HG03025 (cell line): Measurements from ENCODE around the gene FGF9.

Experiments used
- ATAC-seq: cut with Tn5 transposase; IDR thresholded peaks from one replicate; pipeline ENCODE4 v1.9.1; 2021; ENCODE audit warnings: mild to moderate bottlenecking, moderate library complexity; ENCODE audit not compliant: unreplicated experiment, low FRiP score

The FGF9 gene

DNA sequence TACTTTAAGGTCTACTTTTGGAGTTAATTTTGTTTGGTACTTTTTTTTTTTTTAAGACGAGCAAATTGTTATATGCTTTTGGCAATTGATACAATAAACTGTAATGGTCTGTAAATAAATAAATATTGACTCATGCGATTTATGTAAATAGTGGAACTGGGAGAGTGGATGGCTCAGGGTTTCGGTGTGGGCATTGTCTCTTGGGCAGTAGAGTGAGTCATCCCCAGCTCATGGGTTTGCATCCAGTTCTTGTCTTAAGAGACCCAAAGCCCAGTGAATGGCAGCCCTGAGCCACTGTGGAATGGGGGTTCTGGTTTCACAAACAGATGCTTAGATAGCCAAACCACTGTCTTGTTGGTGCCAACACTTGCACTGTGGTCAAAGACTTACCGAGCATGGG, 33.0 kb downstream of the FGF9 start:
- no peak for ATAC-seq

DNA sequence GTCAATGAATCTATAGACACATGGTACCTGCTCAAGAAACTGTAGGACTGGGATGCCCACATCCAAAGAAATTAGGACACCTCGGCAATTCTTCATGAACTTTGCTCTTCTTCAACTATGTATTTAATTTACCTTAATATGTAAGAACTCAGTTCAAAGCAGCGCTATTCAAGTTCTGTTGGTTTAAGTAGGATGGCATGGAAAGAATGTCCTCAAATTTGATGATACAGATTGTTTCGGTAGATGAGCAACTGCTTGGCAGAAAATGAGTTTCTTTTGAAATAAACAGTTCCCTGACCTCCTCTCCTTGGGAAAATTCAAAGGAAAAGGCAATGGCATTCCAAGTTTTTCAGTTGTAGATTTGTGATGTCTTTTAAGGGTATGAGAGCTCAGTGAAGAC, 36.7 kb downstream of the FGF9 start:
- ATAC-seq = no peak

DNA sequence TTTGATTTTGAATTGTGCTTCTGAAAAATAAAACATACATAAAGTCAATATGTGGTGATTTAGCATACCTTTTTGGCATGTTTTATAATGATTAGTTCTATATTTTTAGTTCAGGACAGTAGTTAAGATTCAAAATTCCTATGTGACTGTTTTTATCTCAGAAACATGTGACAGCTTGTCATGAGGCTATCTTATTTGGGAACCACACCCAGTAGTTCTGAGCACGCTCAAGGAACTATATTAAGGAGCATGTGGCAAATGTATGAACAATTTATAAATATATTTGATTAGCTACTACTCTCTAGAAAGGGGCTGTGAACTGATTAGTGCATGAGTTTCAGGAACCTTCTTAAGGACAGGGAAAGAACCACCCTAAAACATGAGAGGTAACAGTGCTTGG, 38.8 kb downstream of the FGF9 start:
- ATAC-seq = no peak

DNA sequence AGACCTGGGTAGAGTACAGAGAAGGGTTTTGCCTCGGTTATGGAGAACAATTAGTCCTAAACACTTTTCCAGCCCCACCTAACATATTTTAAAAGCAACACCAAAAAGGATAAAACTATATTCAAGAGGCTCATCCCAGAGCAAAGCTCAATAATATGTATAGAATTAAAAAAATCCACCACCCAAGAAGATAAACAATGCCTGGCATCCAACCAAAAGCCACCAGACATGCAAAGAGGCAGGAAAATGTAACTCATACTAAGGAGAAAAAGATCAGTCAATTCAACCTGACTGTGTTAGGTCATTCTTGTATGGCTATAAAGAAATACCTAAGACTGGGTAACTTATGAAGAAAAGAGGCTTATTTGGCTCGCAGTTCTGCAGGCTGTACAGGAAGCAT, 39.3 kb downstream of the FGF9 start:
- ATAC-seq = no peak

DNA sequence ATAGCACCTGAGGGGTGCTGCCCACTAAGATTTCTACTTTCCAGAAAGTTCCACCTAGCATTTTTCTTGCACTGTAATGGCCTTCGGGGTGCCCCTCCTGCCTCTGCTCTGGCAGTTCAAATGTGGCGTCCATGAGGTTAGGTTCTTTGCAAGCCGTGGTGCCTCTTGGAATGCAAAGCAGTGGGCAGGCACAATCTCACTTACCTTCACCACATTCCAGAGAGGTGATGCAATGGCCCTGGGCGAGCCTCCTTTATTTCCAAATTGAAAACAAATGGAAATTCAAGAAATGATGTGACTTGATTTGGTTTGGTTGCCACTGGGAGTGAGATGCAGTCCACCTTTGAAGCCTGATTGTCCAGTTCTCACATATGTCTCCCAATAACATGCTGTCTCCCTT, 46.9 kb downstream of the FGF9 start:
- ATAC-seq = no peak

DNA sequence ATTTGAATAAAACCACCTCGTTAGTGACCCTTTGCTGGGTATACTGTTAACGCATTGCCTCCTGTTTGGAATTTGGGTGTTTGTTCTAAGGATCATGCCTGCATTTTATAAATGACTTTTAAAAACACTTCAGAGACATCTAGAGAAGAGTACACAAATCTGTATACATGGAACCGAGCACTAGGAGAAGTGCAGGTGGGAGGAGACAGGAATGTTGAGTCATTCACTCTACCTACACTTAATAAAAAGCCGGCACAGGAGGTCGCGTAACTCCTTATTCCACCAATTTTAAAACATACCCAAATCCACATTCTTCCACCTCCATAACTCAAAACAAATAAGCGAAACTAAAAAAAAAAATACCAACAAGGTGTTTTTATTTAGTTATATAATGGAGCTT, 48.6 kb downstream of the FGF9 start:
- no peak for ATAC-seq

DNA sequence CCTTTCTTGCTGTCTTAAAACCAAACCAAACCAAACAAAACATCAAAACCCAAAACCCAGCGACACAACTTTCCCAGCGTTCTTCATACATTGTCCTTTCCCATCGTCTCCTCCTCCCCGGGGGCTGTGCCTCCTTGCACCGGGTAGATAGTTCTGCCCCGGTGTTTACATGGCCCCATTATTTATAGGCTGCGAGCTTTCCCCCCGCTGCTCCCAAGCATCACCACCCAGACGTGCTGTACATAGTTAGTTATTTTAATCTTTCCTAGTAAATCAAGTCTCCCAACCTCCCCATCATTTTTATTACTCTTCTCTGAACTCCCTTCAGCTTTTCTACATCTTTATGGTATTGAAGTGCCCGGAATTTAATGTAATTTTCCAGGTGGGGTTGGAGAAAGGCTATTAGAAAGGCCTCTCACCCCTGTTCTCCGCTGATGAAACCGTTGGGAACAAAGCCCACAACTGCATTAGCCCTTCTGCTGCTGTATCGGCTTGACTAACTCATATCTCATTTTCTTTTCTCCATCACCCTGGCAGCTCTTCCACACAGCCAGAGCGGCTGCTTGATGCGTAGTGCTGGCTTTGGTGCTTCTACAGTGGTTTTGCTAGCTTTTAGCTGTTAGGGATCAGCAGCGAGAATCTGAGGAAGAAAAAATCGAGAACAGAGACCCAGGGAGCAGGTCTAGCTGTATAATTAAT, 53.1 kb downstream of the FGF9 start:
- no peak for ATAC-seq

DNA sequence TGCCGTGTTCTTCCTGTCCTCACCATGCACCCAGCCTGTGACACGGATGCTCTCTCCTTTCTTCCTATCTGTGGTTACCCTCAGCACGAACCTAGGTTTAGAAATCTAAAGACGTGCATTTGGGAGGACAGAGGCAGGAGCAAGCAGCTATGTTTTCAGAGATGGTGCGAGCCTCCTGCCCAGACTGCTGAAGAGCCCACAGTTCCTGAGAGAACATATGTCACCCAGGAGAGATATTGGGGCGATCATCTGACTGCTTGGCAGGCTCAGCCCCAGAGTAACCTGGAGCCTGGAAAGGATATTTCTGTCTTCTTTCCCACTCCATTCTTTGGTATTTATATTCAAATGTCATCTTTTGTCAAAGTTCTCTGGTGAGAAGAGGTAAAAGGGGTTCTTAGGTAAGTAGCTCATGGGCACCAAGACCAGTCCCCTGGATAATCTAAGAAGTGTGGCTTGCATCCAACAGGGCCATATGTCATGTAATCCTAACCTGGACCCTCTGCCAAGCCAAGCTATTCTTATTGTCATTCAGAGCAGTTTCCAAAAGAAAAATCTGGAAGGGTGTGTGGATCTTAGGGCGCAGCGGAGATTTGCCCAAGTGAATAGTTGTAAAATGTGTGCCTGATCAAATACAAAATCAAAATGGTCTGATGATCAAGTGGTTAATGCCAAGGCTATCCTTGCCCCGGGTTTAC, 59.5 kb downstream of the FGF9 start:
- no peak for ATAC-seq

DNA sequence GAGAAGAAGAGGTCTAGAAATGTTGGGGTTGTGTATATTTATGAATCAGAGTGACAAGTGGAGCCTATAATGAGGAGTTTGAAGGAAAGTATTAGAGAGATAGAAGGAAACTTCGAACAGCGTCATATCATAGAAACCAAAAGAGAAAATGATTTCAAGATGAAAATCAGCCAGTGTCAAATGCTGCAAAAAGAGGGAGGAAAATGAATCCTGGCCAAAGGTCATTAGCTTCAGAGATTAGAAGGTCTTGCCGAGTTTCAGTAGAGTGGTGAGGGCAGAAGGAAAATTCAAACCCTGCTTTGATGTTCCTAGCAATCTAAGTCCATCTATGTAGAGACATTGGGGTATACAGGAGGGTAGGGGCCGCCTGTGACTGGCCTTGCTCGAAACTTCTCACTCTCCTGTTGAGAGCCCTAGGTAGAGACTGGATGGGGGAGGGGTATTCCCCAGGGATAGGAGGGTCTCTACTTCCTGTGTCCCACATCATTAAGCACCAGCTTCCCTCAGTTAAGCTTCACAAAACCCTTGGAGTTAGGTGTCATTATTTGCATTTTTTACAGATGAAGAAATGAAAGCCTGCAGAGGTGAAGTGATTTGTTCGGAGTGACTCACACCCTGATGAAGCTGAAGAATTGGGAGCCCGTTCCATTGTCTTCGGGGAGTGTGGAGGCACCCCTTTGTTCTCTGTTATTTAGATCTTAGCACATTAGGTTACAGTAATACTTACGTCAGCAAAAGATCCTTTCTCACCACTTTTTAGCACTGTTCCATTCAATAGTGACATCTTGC, 62.8 kb downstream of the FGF9 start:
- ATAC-seq = no peak

DNA sequence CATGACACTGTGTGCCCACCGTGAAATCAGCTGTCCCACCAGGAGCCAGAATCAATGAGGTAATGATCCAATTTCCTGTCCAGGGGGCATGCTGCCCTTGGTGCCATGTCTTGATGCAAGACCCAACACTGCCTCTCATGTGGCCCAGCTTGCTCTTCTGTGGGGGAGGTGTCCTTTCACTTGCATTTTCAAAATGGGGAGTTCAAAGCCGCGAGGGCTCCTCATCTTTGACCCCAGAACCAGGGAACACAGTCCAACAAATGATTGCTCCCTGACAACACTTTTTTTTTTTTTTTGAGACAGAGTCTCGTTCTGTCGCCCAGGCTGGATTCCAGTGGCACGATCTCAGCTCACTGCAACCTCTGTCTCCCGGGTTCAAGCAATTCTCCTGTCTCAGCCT, 64.1 kb downstream of the FGF9 start:
- no peak for ATAC-seq

DNA sequence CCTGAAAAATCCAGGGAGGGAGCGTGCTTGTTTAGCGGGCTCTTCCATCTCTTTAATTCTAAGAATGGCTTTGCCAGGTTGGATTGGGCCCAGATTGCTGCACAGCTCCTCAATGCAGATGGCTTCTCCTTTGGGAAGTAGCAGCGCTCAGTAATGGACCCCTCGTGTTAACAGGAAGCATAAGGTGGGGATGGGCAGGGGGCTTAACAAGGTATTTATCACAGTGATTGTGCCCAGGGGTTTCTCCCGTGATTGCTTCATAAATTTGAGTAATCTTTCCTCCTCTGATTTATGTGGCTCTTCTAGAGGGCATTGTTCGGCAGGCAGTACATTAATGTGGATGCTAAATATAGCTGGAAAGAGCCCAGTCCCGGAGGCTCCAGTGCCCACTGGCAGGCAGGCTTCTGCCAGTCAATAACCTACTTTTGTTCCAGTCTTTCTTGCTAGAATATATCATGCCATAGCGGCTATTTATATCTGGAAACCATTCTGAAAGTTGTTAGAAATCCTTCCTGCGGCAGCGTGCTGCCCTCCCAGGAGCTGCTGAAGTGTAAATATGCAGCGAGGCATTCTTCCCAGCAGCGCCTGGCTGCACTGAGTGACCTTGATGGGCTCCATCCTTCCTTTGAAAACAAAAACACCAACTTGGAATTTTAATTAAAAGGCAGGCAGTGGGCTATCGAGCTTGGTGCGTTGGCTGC, 65.0 kb downstream of the FGF9 start:
- ATAC-seq = no peak

DNA sequence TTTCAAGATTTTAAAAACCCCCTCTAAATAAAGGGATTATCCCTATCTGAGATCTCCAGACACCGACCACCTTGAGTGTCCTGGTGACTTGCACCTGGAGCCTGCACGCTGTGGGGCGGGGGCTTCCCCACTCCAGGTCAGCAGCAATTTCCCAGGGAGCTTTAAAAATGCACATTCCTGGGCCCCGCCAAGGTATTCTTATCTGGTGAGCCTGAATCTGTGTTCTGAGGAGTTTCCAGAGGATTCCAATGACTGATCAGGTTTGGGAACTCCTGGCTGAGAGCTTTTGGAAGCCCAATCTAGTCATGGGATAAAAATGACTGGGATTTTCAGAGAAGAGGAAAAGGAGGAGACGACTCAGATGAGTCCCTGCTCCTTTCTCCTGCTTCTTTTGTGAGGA, 66.1 kb downstream of the FGF9 start:
- ATAC-seq = no peak

DNA sequence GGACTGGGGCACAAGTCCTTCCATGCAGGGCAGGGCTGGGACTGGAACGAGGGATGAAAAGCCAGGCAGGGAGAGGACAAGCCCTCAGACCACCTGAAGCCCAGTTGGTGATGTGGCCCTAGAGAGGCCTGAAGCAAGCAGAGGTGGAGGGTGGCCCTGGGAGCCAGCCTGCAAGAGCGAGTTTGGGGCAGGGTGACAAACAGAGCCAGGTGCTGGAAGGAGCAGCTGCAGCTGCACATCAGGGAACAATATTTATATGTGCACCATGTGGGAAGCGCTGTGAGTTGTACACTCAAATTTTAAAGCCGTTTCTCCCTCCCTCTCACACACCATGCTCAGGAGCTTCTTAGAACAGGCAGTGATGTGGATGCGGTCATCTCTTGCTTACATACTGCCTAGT, 67.8 kb downstream of the FGF9 start:
- no peak for ATAC-seq

DNA sequence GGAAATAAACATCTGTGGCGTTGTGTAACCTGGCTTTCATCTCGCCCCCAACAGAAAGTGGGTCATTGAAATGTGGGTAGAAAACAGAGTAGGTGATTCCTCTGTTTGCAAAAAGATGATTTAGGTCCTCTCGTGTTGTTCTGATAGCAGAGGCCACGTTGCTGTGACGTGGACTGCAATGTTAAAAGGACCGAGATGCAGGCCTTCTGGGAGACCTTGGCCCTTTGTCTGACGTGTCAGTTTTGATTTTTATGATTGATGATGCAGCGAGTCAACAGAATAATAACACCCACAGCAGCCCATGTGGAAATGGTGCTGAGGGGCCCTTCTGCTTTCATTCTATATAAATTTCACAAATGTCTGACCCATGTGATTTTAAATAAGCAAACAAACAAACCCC, 68.9 kb downstream of the FGF9 start:
- ATAC-seq = no peak

DNA sequence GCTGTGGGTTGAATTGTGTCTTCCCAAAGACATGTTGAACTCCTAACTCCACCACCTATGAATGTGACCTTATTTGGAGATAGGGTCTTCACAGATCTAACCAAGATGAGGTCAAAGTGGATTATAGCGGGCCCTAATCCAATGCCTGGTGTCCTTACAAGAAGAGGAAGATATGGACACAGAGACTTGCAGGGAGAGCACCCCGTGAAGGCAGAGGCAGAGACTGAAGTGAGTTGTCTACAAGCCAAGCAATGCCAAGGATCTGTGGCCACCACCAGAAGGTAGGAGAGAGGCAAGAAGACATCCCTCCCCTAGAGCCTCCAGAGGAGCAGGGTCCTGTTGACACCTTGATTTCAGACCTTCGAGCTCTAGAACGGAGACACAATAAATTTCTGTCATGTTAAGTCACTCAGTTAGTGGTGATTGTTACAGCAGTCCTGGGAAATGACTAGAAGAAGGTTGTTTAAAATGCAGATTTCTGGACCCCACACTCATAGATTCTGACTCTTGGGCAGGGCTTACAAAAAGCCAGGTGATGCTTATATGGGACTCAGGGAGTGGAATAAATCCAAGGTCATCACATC, 70.6 kb downstream of the FGF9 start:
- ATAC-seq = no peak

DNA sequence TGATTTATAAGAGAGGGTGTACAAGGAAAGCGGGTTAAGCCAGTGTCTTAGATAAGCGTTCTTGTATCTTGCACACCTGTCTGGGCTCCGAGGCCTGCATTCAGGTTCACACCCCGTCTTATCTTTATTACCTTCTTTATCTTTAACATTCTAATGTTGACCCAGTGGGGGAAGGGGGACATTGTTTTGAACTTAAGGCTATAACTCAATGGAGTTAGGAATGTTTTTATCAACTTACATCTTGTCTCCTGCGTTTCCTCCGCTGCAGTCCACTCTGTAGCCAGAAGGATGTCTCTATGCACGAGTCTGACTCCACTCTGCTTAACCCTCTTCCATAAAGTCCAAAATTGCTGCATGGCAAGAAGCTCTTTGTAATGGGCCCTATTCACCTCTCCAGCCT, 71.2 kb downstream of the FGF9 start:
- no peak for ATAC-seq

DNA sequence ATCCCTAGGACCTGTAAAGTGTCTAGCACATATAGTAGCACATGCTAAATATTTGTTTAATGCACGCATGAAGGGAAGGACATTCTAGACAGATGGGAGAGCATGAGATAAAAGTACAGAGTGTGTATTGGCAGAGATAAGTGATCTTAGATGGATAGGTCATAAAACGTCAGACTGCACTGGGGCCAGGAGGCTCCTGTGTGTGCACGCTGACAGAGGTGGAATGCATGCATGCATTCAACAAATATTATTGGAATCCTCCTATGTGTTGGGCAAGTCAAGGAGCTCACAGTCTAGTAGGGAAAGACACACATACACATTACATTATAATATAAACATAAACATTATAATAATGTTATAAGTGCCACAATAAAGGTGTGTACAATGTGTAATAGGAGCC, 73.3 kb downstream of the FGF9 start:
- ATAC-seq = no peak

DNA sequence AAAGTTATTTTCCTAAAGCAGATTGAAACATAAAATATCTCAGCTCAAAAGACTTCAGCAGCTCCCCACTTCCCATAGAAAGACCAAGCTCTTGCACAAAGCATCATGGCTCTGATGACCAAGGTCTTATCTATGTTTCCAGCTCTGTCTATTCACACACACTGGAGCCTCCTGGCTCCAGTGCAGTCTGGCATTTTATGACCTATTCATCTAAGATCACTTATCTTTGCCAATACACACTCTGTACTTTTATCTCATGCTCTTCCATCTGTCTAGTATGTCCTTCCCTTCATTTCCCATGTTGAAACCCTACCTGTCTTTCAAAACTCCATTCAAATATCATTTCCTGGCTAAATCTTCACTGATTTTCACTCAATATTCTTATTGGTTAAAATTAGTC, 74.4 kb downstream of the FGF9 start:
- no peak for ATAC-seq

DNA sequence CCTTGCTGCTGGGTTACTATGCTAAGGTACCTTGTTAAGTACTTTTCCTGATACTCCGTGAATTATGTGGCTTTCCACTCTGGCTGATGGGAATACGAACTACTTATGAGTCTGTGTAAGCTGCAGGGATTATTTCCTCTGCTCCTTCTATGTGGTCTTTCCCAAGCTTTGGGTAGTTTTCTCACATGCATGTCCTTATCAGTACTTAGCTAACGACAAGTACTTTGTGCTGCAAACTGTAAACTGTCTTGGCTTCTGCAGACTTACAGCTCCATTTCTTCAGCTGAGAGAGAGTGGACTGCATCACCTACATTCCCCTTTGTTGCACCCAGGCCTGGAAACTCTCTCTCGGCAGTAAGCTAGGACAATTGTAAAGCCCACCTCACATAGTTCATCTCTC, 76.6 kb downstream of the FGF9 start:
- ATAC-seq = no peak

DNA sequence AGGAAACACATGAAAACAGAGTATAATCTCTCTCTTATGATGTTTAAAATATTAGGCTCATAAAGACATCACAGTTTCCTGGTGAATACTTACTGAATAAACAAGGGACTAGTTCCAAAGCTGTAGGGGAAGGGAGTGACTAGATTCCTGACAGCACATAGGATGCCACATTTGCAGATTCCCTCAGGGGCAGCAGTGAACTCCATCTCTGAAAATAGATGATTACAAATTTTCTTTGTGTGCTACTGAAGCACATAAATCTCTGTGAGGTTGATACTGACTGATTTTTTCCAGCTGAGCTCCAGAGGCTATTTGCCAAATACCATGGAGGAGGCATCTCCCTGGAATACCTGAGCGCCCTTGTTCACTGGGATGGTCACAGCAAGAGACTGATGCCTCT, 77.3 kb downstream of the FGF9 start:
- no peak for ATAC-seq

DNA sequence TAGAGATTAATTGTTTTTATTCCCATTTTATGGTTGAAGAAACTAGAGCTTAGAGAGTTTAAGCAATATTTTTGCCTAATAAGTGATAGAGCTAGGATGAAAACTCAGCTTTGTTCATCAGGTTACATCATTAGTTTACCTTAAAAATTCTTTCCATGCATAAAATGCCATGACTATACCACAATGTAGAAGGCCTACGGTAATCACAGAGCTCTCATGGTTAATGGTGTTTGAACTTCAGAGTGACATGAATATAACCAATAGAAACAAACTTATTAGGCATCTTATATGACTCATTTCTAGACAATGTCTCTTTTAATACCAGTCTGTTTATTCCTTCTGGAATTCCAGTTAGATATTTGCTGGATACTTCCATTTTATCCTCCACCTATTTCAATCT, 78.5 kb downstream of the FGF9 start:
- ATAC-seq = no peak
